ENCODE data around the gene DSTN. TPM values are rescaled to one million over a fixed set of nuclear protein-coding genes. Genes with fewer than 3 reads are reported as not detected.

Gene DSTN
- total RNA-seq, 6 experiments from 2014 or later, result 65.8 to 94.4 (median 86.9) TPM

- intact Hi-C loops (cut with DNase I), result no loop called here
- peaks cover 0 to 24% (median 3%) of the 10 kb centered on the region in 4 donors for H3K36me3 ChIP-seq
- no peak for TF ChIP-seq CTCF (IDR thresholded peaks at IDR 0.05)
- TF ChIP-seq POLR2A (IDR thresholded peaks at IDR 0.05), result no peak
- H3K4me3 ChIP-seq, result no peak overlapping the region
- H3K27me3 ChIP-seq, result no peaks in the 10 kb centered on the region
- DNase-seq, result peak in 1 of 3 donors; percentile 45
- H3K9me3 ChIP-seq, result no peaks in the 10 kb centered on the region
- 68% methylated on average over 6 of the region's 10 CpGs for WGBS (ENCODE audit: insufficient coverage, low coverage, low lambda C conversion rate, missing lambda C conversion rate)
- no peak overlapping the region for H3K27ac ChIP-seq
- ATAC-seq, result peak in 1 of 4 donors; percentile 13
- peaks cover 0 to 53% (median 26%) of the 10 kb centered on the region in 4 donors for H3K4me1 ChIP-seq
Observed at GRCh38 chr20:17652411-17652810, 82.5 kb downstream of the DSTN start.

- intact Hi-C loops (cut with DNase I), result no loop called here
- H3K9me3 ChIP-seq, result no peaks in the 10 kb centered on the region
- WGBS (ENCODE audit: insufficient coverage, low coverage, low lambda C conversion rate, missing lambda C conversion rate), result 77% methylated on average over 8 of the region's 11 CpGs
- H3K27ac ChIP-seq, result no peak overlapping the region
- H3K4me1 ChIP-seq, result peaks cover 0 to 37% (median 18%) of the 10 kb centered on the region in 4 donors
- H3K27me3 ChIP-seq, result no peaks in the 10 kb centered on the region
- H3K4me3 ChIP-seq, result no peak overlapping the region
- DNase-seq (no peak), ATAC-seq (no peak)
- TF ChIP-seq POLR2A (IDR thresholded peaks at IDR 0.05) (no peak), CTCF (IDR thresholded peaks at IDR 0.05) (no peak)
- H3K36me3 ChIP-seq, result peaks cover 0 to 37% (median 8%) of the 10 kb centered on the region in 4 donors
Observed at GRCh38 chr20:17653835-17654648, 84.2 kb downstream of the DSTN start.

- ATAC-seq (no peak), DNase-seq (no peak)
- Histone ChIP-seq H3K36me3 (peaks cover 0 to 37% (median 9%) of the 10 kb centered on the region in 4 donors), H3K27me3 (no peaks in the 10 kb centered on the region), H3K4me1 (peaks cover 0 to 29% (median 14%) of the 10 kb centered on the region in 4 donors), H3K9me3 (no peaks in the 10 kb centered on the region), H3K27ac (no peak overlapping the region), H3K4me3 (no peak overlapping the region)
- intact Hi-C loops (cut with DNase I), result no loop called here
- 57% methylated on average over 7 of the region's 7 CpGs for WGBS (ENCODE audit: insufficient coverage, low coverage, low lambda C conversion rate, missing lambda C conversion rate)
- TF ChIP-seq CTCF (IDR thresholded peaks at IDR 0.05) (peak; percentile 27 to 57 (median 48)), POLR2A (IDR thresholded peaks at IDR 0.05) (no peak)
Observed at GRCh38 chr20:17654649-17655285, 84.9 kb downstream of the DSTN start.

- Histone ChIP-seq H3K27ac (no peak overlapping the region), H3K9me3 (no peaks in the 10 kb centered on the region), H3K27me3 (no peaks in the 10 kb centered on the region), H3K4me3 (no peak overlapping the region), H3K36me3 (peaks cover 0 to 41% (median 10%) of the 10 kb centered on the region in 4 donors), H3K4me1 (peaks cover 0 to 24% (median 12%) of the 10 kb centered on the region in 4 donors)
- no peak for ATAC-seq
- intact Hi-C loops (cut with DNase I), result no loop called here
- DNase-seq, result no peak
- TF ChIP-seq POLR2A (IDR thresholded peaks at IDR 0.05) (no peak), CTCF (IDR thresholded peaks at IDR 0.05) (peak in 1 of 4 donors; percentile 3)
- WGBS (ENCODE audit: insufficient coverage, low coverage, low lambda C conversion rate, missing lambda C conversion rate), result 80% methylated on average over 7 of the region's 7 CpGs
Observed at GRCh38 chr20:17655286-17655651, 85.4 kb downstream of the DSTN start.
